GM10266 (cell line): ENCODE data around the gene LPCAT1.

Experiments
- DNase-seq: peaks from one replicate; pipeline ENCODE4 v3.0.0; 2012; ENCODE audit errors: extremely low spot score
- TF ChIP-seq, protein P1 (sequence below): IDR thresholded peaks from 2 replicates; pipeline ENCODE4 v1.5.1; 2012; ENCODE audit warnings: mild to moderate bottlenecking, low read depth; ENCODE audit not compliant: control insufficient read depth, insufficient read depth; ENCODE audit errors: missing control alignments

The LPCAT1 gene

DNA sequence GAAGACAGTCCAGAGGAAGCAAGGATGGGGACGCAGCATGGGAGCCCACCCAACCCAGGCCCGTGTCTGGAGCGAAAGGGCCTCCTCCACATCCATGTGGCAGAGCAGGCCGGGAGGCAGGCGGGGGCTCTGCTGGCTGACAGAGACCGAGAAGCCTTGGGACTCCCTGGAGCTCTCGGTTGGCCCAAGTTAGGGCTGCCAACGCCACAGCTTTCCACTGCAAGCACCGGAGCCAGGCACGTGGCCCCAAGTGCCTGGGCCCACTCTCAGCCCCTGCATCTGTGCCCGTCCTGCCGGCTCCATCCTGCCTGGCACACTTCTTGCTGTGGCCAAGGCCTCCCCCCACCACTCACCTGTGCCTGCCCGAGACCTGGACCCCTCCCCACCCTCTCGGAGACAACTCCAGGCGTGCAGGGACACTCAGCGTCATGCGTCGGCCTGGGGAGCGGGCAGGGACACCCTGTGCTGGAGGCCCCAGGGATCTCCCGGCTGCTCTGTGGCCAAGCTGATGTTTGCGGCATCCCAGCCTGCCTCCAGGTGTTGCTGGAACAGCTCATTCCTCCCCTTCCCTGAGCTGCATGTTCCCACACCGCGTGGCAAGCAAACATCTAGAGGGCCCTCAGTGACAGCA is 110.0 kb downstream of the LPCAT1 start:
- TF ChIP-seq, protein P1, sequence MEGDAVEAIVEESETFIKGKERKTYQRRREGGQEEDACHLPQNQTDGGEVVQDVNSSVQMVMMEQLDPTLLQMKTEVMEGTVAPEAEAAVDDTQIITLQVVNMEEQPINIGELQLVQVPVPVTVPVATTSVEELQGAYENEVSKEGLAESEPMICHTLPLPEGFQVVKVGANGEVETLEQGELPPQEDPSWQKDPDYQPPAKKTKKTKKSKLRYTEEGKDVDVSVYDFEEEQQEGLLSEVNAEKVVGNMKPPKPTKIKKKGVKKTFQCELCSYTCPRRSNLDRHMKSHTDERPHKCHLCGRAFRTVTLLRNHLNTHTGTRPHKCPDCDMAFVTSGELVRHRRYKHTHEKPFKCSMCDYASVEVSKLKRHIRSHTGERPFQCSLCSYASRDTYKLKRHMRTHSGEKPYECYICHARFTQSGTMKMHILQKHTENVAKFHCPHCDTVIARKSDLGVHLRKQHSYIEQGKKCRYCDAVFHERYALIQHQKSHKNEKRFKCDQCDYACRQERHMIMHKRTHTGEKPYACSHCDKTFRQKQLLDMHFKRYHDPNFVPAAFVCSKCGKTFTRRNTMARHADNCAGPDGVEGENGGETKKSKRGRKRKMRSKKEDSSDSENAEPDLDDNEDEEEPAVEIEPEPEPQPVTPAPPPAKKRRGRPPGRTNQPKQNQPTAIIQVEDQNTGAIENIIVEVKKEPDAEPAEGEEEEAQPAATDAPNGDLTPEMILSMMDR, result no peak

DNA sequence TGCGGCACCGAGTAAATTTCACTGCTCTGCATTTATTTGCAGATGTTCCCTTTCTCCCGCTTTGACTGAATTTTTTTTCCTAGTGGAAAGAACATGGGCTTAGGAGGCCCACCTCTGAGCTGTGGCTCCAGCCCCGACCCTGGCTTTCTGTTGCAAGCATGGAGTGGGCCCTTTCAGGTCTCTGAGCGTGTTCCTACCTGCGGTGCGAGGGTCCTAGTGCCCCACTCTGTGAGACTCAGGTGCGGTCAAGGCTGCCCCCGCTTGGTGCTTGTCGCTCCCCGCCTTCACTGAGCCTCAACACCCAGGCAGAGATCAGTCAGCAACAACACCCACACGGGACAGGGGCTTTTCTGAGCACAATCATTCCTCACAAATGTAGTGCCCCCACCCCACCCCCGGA is 110.5 kb downstream of the LPCAT1 start:
- TF ChIP-seq, protein P1, result no peak
- no peak for DNase-seq

More for the DNA sequence above, 110.0 kb downstream of the LPCAT1 start:
- no peak for DNase-seq

DNA sequence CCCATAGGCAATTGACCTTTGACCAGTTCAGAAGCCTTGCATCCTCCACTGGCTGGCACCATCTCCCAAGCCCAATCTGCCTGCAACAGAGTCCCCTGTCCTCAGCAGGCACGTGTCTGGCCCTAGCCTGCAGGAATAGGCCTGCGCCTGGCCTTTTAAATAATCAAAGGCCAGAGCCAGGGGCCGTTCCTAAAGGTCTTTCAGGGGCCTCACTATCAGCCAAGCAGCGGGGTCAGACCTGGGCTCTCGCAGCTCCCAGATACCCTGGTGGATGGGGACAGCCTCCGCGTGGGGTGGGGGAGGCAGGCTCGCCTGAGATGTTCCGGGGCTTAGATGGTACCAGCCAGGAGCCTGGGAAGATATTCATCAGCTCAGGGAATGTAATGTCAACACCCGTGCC is 111.1 kb downstream of the LPCAT1 start:
- no peak for DNase-seq
- TF ChIP-seq, protein P1, result no peak

DNA sequence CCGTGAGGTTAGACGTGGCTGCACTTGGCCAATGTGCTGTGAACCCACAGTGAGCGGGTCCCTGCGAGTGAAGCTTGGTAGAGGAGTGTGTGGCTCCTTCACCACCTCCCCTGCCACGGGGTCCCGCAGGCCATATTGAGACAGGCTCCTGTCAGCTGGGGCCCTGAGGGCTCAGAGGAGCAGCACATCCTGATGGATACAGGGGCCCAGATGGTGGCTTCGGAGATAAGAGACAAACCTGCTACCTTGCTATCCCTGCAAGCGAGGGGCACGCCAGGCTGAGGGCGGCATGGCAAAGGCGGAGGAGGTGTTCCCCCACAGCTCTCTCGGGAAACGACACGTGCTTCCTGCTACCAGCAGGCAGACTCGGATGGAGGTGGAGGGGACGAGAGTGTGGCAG is 111.6 kb downstream of the LPCAT1 start:
- no peak for DNase-seq

More for the DNA sequence above, 111.6 kb downstream of the LPCAT1 start:
- TF ChIP-seq, protein P1, result no peak
